B cell (primary cell): ENCODE data around the gene HSD17B12. TPM values are rescaled to one million over a fixed set of nuclear protein-coding genes. Genes with fewer than 3 reads are reported as not detected.
A peak's percentile ranks its signal among the peaks of the same experiment; 100 is the strongest.

Experiments
- ATAC-seq: fragments of 200-7000 bp; cut with Tn5 transposase; one replicate; pipeline ENCODE4 v1.10.0; 2021; ENCODE audit warnings: low read depth, mild to moderate bottlenecking, moderate number of reproducible peaks, moderate library complexity
- CTCF ChIA-PET: fragments of 350-600 bp; sonication (Branson Sonifier 250); formaldehyde crosslinking; loops from one replicate; lab custom pipeline; 2021; ENCODE audit warnings: antibody characterized with exemption, inconsistent platforms; lab: Charles Lee
- POLR2A ChIA-PET: fragments of 350-600 bp; sonication (Branson Sonifier 250); formaldehyde crosslinking; loops from one replicate; lab custom pipeline; 2021; ENCODE audit warnings: antibody characterized with exemption; lab: Charles Lee
- DNase-seq: peaks from one replicate; pipeline ENCODE4 v3.0.0; 2013
- H2AFZ ChIP-seq: 2 replicates; pipeline ENCODE4 v1.6.1; 2012; ENCODE audit warnings: mild to moderate bottlenecking, low read depth, low read length; ENCODE audit not compliant: insufficient read depth, poor library complexity, severe bottlenecking
- H3K27ac ChIP-seq, 2 donors: 1 replicate in 1 of 2; 2 replicates in 1 of 2; pipeline ENCODE4 v1.5.1; 2012 to 2013; ENCODE audit warnings: low read length in 2 of 2, mild to moderate bottlenecking in 2 of 2, moderate library complexity in 1 of 2
- H3K27me3 ChIP-seq, 4 experiments: fragments of 200-600 bp in 1 of 4; sonication (generic) in 1 of 4; replicated peaks in 1 of 4; 1 replicate in 2 of 4; 2 replicates in 2 of 4; pipeline versions ENCODE4 v1.6.1 to v1.7.0; 2013 to 2016; ENCODE audit warnings: low read length in 3 of 4, mild to moderate bottlenecking in 2 of 4, mixed read lengths in 1 of 4, moderate library complexity in 1 of 4; ENCODE audit not compliant: insufficient read depth in 4 of 4, control insufficient read depth in 3 of 4; ENCODE audit errors: control extremely low read depth in 1 of 4
- H3K36me3 ChIP-seq, 2 experiments: replicated peaks in 1 of 2; 1 replicate in 1 of 2; 2 replicates in 1 of 2; pipeline versions ENCODE4 v1.6.1 to v1.7.1; 2013; ENCODE audit warnings: low read length in 1 of 2; ENCODE audit not compliant: insufficient read depth in 2 of 2, control insufficient read depth in 1 of 2; ENCODE audit errors: control extremely low read depth in 1 of 2, extremely low read depth in 1 of 2
- H3K4me1 ChIP-seq, 2 donors: fragments of 200-600 bp in 1 of 2; sonication (generic) in 1 of 2; 1 replicate in 1 of 2; 2 replicates in 1 of 2; pipeline versions ENCODE4 v1.5.1 to v1.6.1; 2013 to 2017; ENCODE audit warnings: low read length in 2 of 2; ENCODE audit not compliant: control insufficient read depth in 2 of 2, insufficient read depth in 2 of 2
- H3K4me2 ChIP-seq: replicated peaks from 2 replicates; pipeline ENCODE3; 2012; ENCODE audit warnings: mild to moderate bottlenecking, low read depth, low read length; ENCODE audit not compliant: poor library complexity, severe bottlenecking
- H3K4me3 ChIP-seq, 5 experiments: fragments of 200-600 bp in 1 of 5; sonication (generic) in 1 of 5; 1 replicate in 3 of 5; 2 replicates in 2 of 5; pipeline versions ENCODE4 v1.5.1 to v1.7.0; 2011 to 2016; ENCODE audit warnings: low read length in 4 of 5, mild to moderate bottlenecking in 4 of 5, low read depth in 2 of 5, control low read depth in 1 of 5, moderate library complexity in 1 of 5; ENCODE audit not compliant: insufficient read depth in 1 of 5; ENCODE audit errors: control extremely low read depth in 1 of 5, extremely low read depth in 1 of 5
- H3K79me2 ChIP-seq: fragments of 200-600 bp; sonication (generic); one replicate; pipeline ENCODE4 v1.6.0; 2016; ENCODE audit warnings: low read length; ENCODE audit not compliant: control insufficient read depth, insufficient read depth
- H3K9ac ChIP-seq: fragments of 200-600 bp; sonication (generic); 2 replicates; pipeline ENCODE4 v1.6.1; 2017; ENCODE audit warnings: mild to moderate bottlenecking, low read length, moderate library complexity
- H3K9me3 ChIP-seq, 3 donors: one replicate each; pipeline versions ENCODE4 v1.6.1 to v1.7.1; 2013; ENCODE audit warnings: low read length in 2 of 3; ENCODE audit not compliant: control insufficient read depth in 2 of 3, insufficient read depth in 1 of 3; ENCODE audit errors: control extremely low read depth in 1 of 3
- H4K20me1 ChIP-seq: 2 replicates; pipeline ENCODE4 v1.6.0; 2012; ENCODE audit warnings: mild to moderate bottlenecking, low read length; ENCODE audit not compliant: insufficient read depth, control insufficient read depth, poor library complexity, severe bottlenecking
- H3K27ac Mint-ChIP-seq: one replicate; pipeline ENCODE4 v1.8.0; 2021; ENCODE audit warnings: mixed read lengths
- H3K27me3 Mint-ChIP-seq: one replicate; pipeline ENCODE4 v1.8.0; 2021; ENCODE audit warnings: mixed read lengths
- H3K4me1 Mint-ChIP-seq: one replicate; pipeline ENCODE4 v1.8.0; 2021; ENCODE audit warnings: mixed read lengths
- H3K4me3 Mint-ChIP-seq: one replicate; pipeline ENCODE4 v1.8.0; 2021; ENCODE audit warnings: mixed read lengths
- H3K9me3 Mint-ChIP-seq: one replicate; pipeline ENCODE4 v1.8.0; 2022; ENCODE audit warnings: mixed read lengths; ENCODE audit not compliant: insufficient read depth
- EZH2 ChIP-seq: IDR thresholded peaks from 2 replicates; pipeline ENCODE4 v1.6.1; 2012; ENCODE audit warnings: borderline replicate concordance, low read depth, mild to moderate bottlenecking, moderate library complexity, low read length; ENCODE audit not compliant: insufficient read depth, poor library complexity, severe bottlenecking
- WGBS: methylation state at CpG from one replicate; pipeline ENCODE4 v1.1.5; 2013; ENCODE audit warnings: missing lambda C conversion rate; ENCODE audit not compliant: insufficient coverage; 5-methylcytosine and 5-hydroxymethylcytosine counted together
- intact Hi-C: fragments of 100-400 bp; cut with micrococcal nuclease; formaldehyde crosslinking; loops from one replicate; pipeline ENCODE4 v1.10.0; 2022
- polyA plus RNA-seq: library from polyadenylated mRNA; depleted of rRNA; stranded (reverse); fragments of >200 nt; gene quantifications from 2 replicates; pipeline ENCODE4 v1.2.3, GENCODE V29; 2012
- total RNA-seq, 2 donors: library from RNA; stranded (reverse); fragments of 120-200 nt in 1 of 2; gene quantifications; 1 replicate in 1 of 2; 2 replicates in 1 of 2; pipeline versions ENCODE4 v1.2.3 to v1.2.4, GENCODE V29; 2013 to 2022
- TF ChIP-seq, protein P1 (sequence below): fragments of 200-600 bp; IDR thresholded peaks from one replicate; pipeline ENCODE4 v1.8.0; 2022; ENCODE audit warnings: antibody characterized with exemption, mild to moderate bottlenecking

Gene HSD17B12
- total and polyA plus RNA-seq, 2 donors (not counting 1 experiment from before 2014, with no cell fraction given) = 13.1 to 34.6 TPM

DNA sequence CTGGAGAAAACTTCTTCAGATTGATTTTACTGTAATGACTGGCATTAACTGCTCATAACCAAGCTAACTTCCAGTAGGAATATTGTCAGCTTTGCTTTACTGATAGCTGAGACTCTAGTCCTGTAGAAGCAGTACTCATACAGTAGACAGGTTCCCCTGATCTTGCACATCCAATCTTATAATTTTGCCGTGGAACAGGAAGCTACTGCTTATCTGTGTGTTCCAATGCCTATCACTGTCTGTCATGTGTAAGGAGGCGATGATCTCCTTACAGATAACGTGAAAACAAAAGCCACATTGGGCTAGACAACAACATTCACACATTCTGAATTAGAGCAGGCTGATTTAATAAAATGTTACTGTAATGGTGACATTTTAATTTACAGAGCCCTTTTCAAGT is 13.2 kb downstream of the HSD17B12 start:
- Mint-ChIP-seq H3K27me3 (no peaks in the 10 kb centered on the region), H3K4me1 (peaks cover 32% of the 10 kb centered on the region), H3K9me3 (no peaks in the 10 kb centered on the region), H3K4me3 (no peak overlapping the region), H3K27ac (no peak overlapping the region)
- Histone ChIP-seq H3K9ac (no peak overlapping the region), H3K4me2 (no peak overlapping the region), H4K20me1 (peaks cover 3% of the 10 kb centered on the region), H3K79me2 (peaks cover 71% of the 10 kb centered on the region), H2AFZ (no peak overlapping the region), H3K4me3 (no peak overlapping the region), H3K36me3 (no peaks in the 10 kb centered on the region), H3K27ac (no peak overlapping the region), H3K4me1 (peaks cover 13 to 16% of the 10 kb centered on the region in 2 donors), H3K9me3 (no peaks in the 10 kb centered on the region), H3K27me3 (no peaks in the 10 kb centered on the region)
- CTCF ChIA-PET = no interaction called here
- WGBS = 17% methylated on average over 1 of the region's 3 CpGs
- TF ChIP-seq EZH2 = no peak
- TF ChIP-seq, protein P1, sequence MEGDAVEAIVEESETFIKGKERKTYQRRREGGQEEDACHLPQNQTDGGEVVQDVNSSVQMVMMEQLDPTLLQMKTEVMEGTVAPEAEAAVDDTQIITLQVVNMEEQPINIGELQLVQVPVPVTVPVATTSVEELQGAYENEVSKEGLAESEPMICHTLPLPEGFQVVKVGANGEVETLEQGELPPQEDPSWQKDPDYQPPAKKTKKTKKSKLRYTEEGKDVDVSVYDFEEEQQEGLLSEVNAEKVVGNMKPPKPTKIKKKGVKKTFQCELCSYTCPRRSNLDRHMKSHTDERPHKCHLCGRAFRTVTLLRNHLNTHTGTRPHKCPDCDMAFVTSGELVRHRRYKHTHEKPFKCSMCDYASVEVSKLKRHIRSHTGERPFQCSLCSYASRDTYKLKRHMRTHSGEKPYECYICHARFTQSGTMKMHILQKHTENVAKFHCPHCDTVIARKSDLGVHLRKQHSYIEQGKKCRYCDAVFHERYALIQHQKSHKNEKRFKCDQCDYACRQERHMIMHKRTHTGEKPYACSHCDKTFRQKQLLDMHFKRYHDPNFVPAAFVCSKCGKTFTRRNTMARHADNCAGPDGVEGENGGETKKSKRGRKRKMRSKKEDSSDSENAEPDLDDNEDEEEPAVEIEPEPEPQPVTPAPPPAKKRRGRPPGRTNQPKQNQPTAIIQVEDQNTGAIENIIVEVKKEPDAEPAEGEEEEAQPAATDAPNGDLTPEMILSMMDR = no peak
- ATAC-seq (no peak), DNase-seq (no peak)
- POLR2A ChIA-PET = no interaction called here
- intact Hi-C loops = no loop called here

DNA sequence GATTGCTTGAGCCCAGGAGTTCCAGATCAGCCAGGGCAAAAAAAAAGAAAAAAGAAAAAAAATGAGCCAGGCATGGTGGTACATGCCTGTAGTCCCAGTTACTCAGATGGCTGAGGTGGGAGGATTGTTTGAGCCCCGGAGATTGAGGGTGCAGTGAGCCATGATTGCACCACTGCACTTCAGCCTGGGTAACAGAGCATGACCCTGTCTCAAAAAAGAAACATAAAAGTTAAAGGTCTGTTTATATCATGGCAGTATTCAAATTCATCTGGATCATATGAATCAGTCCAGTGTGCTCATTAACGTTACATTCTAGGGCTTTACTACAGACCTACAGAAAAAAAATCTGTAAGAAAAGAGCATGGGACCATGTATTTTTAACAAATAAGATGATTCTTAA is 13.9 kb downstream of the HSD17B12 start:
- intact Hi-C loops = no loop called here
- POLR2A ChIA-PET = no interaction called here
- no peak overlapping the region for H3K27ac ChIP-seq

More for the DNA sequence above, 13.9 kb downstream of the HSD17B12 start:
- Mint-ChIP-seq H3K27ac (no peak overlapping the region), H3K9me3 (no peaks in the 10 kb centered on the region), H3K27me3 (no peaks in the 10 kb centered on the region), H3K4me3 (no peak overlapping the region), H3K4me1 (peaks cover 32% of the 10 kb centered on the region)
- Histone ChIP-seq H2AFZ (no peak overlapping the region), H3K4me2 (peak overlapping the region; percentile 1), H3K4me3 (no peak overlapping the region), H4K20me1 (peaks cover 3% of the 10 kb centered on the region), H3K9ac (no peak overlapping the region), H3K36me3 (no peaks in the 10 kb centered on the region), H3K4me1 (peaks cover 13 to 16% of the 10 kb centered on the region in 2 donors), H3K79me2 (peaks cover 71% of the 10 kb centered on the region), H3K9me3 (no peaks in the 10 kb centered on the region), H3K27me3 (no peaks in the 10 kb centered on the region)
- TF ChIP-seq, protein P1 = no peak
- no peak for TF ChIP-seq EZH2
- ATAC-seq (no peak), DNase-seq (no peak)
- CTCF ChIA-PET = no interaction called here
- WGBS = 0% methylated on average over 1 of the region's 2 CpGs
